Neural cell (in vitro differentiated cells): ENCODE data around the gene SNX30. TPM values are rescaled to one million over a fixed set of nuclear protein-coding genes. Genes with fewer than 3 reads are reported as not detected.

ENCODE experiments used
- H2AFZ ChIP-seq: fragments of 200-600, 300-800 bp; sonication (generic), shearing (Covaris generic); 2 replicates; pipeline ENCODE4 v1.6.0; 2014; ENCODE audit warnings: low read depth, mild to moderate bottlenecking, antibody characterized with exemption, low read length, moderate library complexity
- H3F3A ChIP-seq: fragments of 200-600 bp; shearing (Covaris generic); 2 replicates; pipeline ENCODE4 v1.6.1; 2016; ENCODE audit warnings: mild to moderate bottlenecking, moderate library complexity, mixed read lengths, antibody characterized with exemption, low read length; ENCODE audit not compliant: insufficient read depth, poor library complexity, severe bottlenecking
- H3K27ac ChIP-seq: fragments of 200-600, 300-800 bp; sonication (generic), shearing (Covaris generic); 2 replicates; pipeline ENCODE4 v1.5.1; 2014; ENCODE audit warnings: mild to moderate bottlenecking, low read length, moderate library complexity
- H3K27me3 ChIP-seq: fragments of 300-800, 200-600 bp; sonication (generic), shearing (Covaris generic); 2 replicates; pipeline ENCODE4 v1.6.0; 2014; ENCODE audit warnings: mild to moderate bottlenecking, low read depth, low read length, moderate library complexity; ENCODE audit not compliant: insufficient read depth
- H3K36me3 ChIP-seq: fragments of 300-800, 200-600 bp; sonication (generic), shearing (Covaris generic); 2 replicates; pipeline ENCODE4 v1.5.1; 2014; ENCODE audit warnings: mild to moderate bottlenecking, antibody characterized with exemption, low read length, moderate library complexity; ENCODE audit not compliant: insufficient read depth
- H3K4me2 ChIP-seq: fragments of 300-800, 200-600 bp; sonication (generic), shearing (Covaris generic); 2 replicates; pipeline ENCODE4 v1.6.0; 2014; ENCODE audit warnings: mild to moderate bottlenecking, low read length
- H3K4me3 ChIP-seq: fragments of 300-800, 200-600 bp; sonication (generic), shearing (Covaris generic); 2 replicates; pipeline ENCODE4 v1.5.1; 2014; ENCODE audit warnings: mild to moderate bottlenecking, low read length, moderate library complexity
- H3K79me2 ChIP-seq: fragments of 200-600 bp; shearing (Covaris generic); replicated peaks from 2 replicates; pipeline ENCODE4 v1.6.0; 2014; ENCODE audit warnings: mild to moderate bottlenecking, low read length, moderate library complexity; ENCODE audit not compliant: insufficient read depth
- H3K9ac ChIP-seq: fragments of 300-800, 200-600 bp; sonication (generic), shearing (Covaris generic); 2 replicates; pipeline ENCODE4 v1.6.1; 2016; ENCODE audit warnings: mild to moderate bottlenecking, low read length, mixed read lengths
- H3K9me2 ChIP-seq: fragments of 200-600 bp; shearing (Covaris generic); 2 replicates; pipeline ENCODE4 v1.6.1; 2016; ENCODE audit warnings: mild to moderate bottlenecking, low read length, mixed read lengths; ENCODE audit not compliant: insufficient read depth
- H3K9me3 ChIP-seq: fragments of 200-600, 300-800 bp; sonication (generic), shearing (Covaris generic); 2 replicates; pipeline ENCODE4 v1.6.1; 2016; ENCODE audit warnings: mild to moderate bottlenecking, mixed run types, low read length, moderate library complexity, mixed read lengths
- H4K20me1 ChIP-seq: fragments of 200-600 bp; shearing (Covaris generic); 2 replicates; pipeline ENCODE4 v1.6.1; 2016; ENCODE audit warnings: mild to moderate bottlenecking, mixed run types; ENCODE audit not compliant: insufficient read depth
- CTCF ChIP-seq: fragments of 450-650 bp; IDR thresholded peaks from 2 replicates; pipeline ENCODE4 v1.5.1; 2014; ENCODE audit warnings: antibody characterized with exemption, mild to moderate bottlenecking, moderate library complexity; ENCODE audit not compliant: poor library complexity, severe bottlenecking
- EP300 ChIP-seq: fragments of 450-650 bp; conservative IDR thresholded peaks from 2 replicates; pipeline ENCODE4 v1.6.1; 2014; ENCODE audit warnings: antibody characterized with exemption, mild to moderate bottlenecking, moderate library complexity; ENCODE audit not compliant: poor library complexity, severe bottlenecking
- EZH2 ChIP-seq: fragments of 200-600, 300-800 bp; shearing (Covaris generic), sonication (generic); IDR thresholded peaks from 2 replicates; pipeline ENCODE4 v1.6.1; 2014; ENCODE audit warnings: antibody characterized with exemption, low read length, borderline replicate concordance, mild to moderate bottlenecking; ENCODE audit not compliant: insufficient read depth, poor library complexity, severe bottlenecking
- MXI1 ChIP-seq: fragments of 450-650 bp; conservative IDR thresholded peaks from 2 replicates; pipeline ENCODE4 v1.6.1; 2014; ENCODE audit warnings: antibody characterized with exemption, mild to moderate bottlenecking; ENCODE audit not compliant: poor library complexity, severe bottlenecking
- POLR2AphosphoS5 ChIP-seq: IDR thresholded peaks from 2 replicates; pipeline ENCODE4 v1.6.1; 2012
- RAD21 ChIP-seq: fragments of 450-650 bp; conservative IDR thresholded peaks from 2 replicates; pipeline ENCODE4 v1.6.1; 2014; ENCODE audit warnings: antibody characterized with exemption, mild to moderate bottlenecking, moderate library complexity
- REST ChIP-seq: IDR thresholded peaks from 2 replicates; pipeline ENCODE4 v1.6.1; 2012; ENCODE audit warnings: borderline replicate concordance
- SMC3 ChIP-seq: fragments of 450-650 bp; conservative IDR thresholded peaks from 2 replicates; pipeline ENCODE4 v1.6.1; 2014; ENCODE audit warnings: antibody characterized with exemption, mild to moderate bottlenecking, moderate library complexity; ENCODE audit not compliant: poor library complexity
- TAF1 ChIP-seq: IDR thresholded peaks from 2 replicates; pipeline ENCODE4 v1.6.1; 2012; ENCODE audit warnings: low read depth
- polyA plus RNA-seq: library from polyadenylated mRNA; depleted of rRNA; stranded (reverse); fragments of >200 nt; gene quantifications from 2 replicates; pipeline ENCODE4 v1.2.3, GENCODE V29; 2014

SNX30 gene
- polyA plus RNA-seq, 1 donor from 2014 or later = 30.0 TPM

GRCh38 chr9:112858005-112858404, 107.4 kb downstream of the SNX30 start:
- no peak overlapping the region for H3K4me3 ChIP-seq

GRCh38 chr9:112858625-112859147, 108.1 kb downstream of the SNX30 start:
- Histone ChIP-seq H3K9me2 (no peaks in the 10 kb centered on the region), H3K79me2 (no peaks in the 10 kb centered on the region), H4K20me1 (no peaks in the 10 kb centered on the region), H3K27ac (no peak overlapping the region), H2AFZ (no peak overlapping the region), H3K36me3 (no peaks in the 10 kb centered on the region), H3K9me3 (no peaks in the 10 kb centered on the region), H3K27me3 (no peaks in the 10 kb centered on the region), H3K4me2 (no peak overlapping the region), H3K9ac (no peak overlapping the region), H3F3A (no peaks in the 10 kb centered on the region), H3K4me3 (no peak overlapping the region)
- TF ChIP-seq EP300 (no peak), REST (no peak), MXI1 (no peak), TAF1 (no peak), POLR2AphosphoS5 (no peak), RAD21 (no peak), EZH2 (no peak), SMC3 (no peak)

More at GRCh38 chr9:112858005-112858404, 107.4 kb downstream of the SNX30 start:
- Histone ChIP-seq H3F3A (no peaks in the 10 kb centered on the region), H4K20me1 (no peaks in the 10 kb centered on the region), H3K36me3 (no peaks in the 10 kb centered on the region), H2AFZ (no peak overlapping the region), H3K27me3 (no peaks in the 10 kb centered on the region), H3K9ac (no peak overlapping the region), H3K79me2 (no peaks in the 10 kb centered on the region), H3K9me3 (no peaks in the 10 kb centered on the region), H3K9me2 (no peaks in the 10 kb centered on the region), H3K27ac (no peak overlapping the region), H3K4me2 (no peak overlapping the region)
- TF ChIP-seq POLR2AphosphoS5 (no peak), EZH2 (no peak), RAD21 (no peak), MXI1 (no peak), TAF1 (no peak), EP300 (no peak), REST (no peak), SMC3 (no peak), CTCF (no peak)
